MM.1S (cell line): Measurements from ENCODE around the gene VAC14.

Experiments used
- DNase-seq: peaks from one replicate; pipeline ENCODE4 v3.0.0-alpha.2; 2015
- H2AFZ ChIP-seq: fragments of 300-600 bp; sonication (generic); 2 replicates; pipeline ENCODE4 v1.6.0; 2016; ENCODE audit warnings: antibody characterized with exemption, low read length
- H3F3A ChIP-seq: fragments of 300-600 bp; sonication (generic); 2 replicates; pipeline ENCODE4 v1.6.1; 2016; ENCODE audit warnings: mild to moderate bottlenecking, antibody characterized with exemption, low read length, moderate library complexity, mixed read lengths; ENCODE audit not compliant: insufficient read depth
- H3K27ac ChIP-seq: fragments of 300-600 bp; sonication (generic); 2 replicates; pipeline ENCODE4 v1.5.1; 2016; ENCODE audit warnings: mild to moderate bottlenecking, low read length
- H3K27me3 ChIP-seq: fragments of 300-600 bp; sonication (generic); replicated peaks from 2 replicates; pipeline ENCODE4 v1.6.0; 2016; ENCODE audit warnings: low read length; ENCODE audit not compliant: insufficient read depth
- H3K36me3 ChIP-seq: fragments of 300-600 bp; sonication (generic); replicated peaks from 2 replicates; pipeline ENCODE4 v1.6.1; 2016; ENCODE audit warnings: mild to moderate bottlenecking, low read length, mixed read lengths; ENCODE audit not compliant: insufficient read depth
- H3K4me1 ChIP-seq: fragments of 300-600 bp; sonication (generic); 2 replicates; pipeline ENCODE4 v1.6.1; 2016; ENCODE audit warnings: low read length, mixed read lengths
- H3K4me2 ChIP-seq: fragments of 300-600 bp; sonication (generic); 2 replicates; pipeline ENCODE4 v1.6.0; 2016; ENCODE audit warnings: low read depth, low read length
- H3K4me3 ChIP-seq: fragments of 300-600 bp; sonication (generic); 2 replicates; pipeline ENCODE4 v1.5.1; 2016; ENCODE audit warnings: low read length, mixed read lengths
- H3K79me2 ChIP-seq: fragments of 300-600 bp; sonication (generic); 2 replicates; pipeline ENCODE4 v1.6.1; 2016; ENCODE audit warnings: mixed run types, low read length, mixed read lengths
- H3K9ac ChIP-seq: fragments of 300-600 bp; sonication (generic); 2 replicates; pipeline ENCODE4 v1.6.1; 2016; ENCODE audit warnings: low read length, mixed read lengths
- H3K9me2 ChIP-seq: fragments of 300-600 bp; sonication (generic); replicated peaks from 2 replicates; pipeline ENCODE4 v1.6.1; 2016; ENCODE audit warnings: mild to moderate bottlenecking, low read length, mixed read lengths; ENCODE audit not compliant: insufficient read depth
- H3K9me3 ChIP-seq: fragments of 300-600 bp; sonication (generic); replicated peaks from 2 replicates; pipeline ENCODE4 v1.6.1; 2016; ENCODE audit warnings: mild to moderate bottlenecking, low read length, mixed read lengths; ENCODE audit not compliant: insufficient read depth
- H4K20me1 ChIP-seq: fragments of 300-600 bp; sonication (generic); 2 replicates; pipeline ENCODE4 v1.6.1; 2016; ENCODE audit warnings: mild to moderate bottlenecking, low read length, moderate library complexity, mixed read lengths; ENCODE audit not compliant: insufficient read depth
- CTCF ChIP-seq: fragments of 300-600 bp; sonication (generic); IDR thresholded peaks from 2 replicates; pipeline ENCODE4 v1.5.1; 2016; ENCODE audit warnings: antibody characterized with exemption, low read length, mixed read lengths
- EZH2 ChIP-seq: fragments of 300-600 bp; sonication (generic); optimal IDR thresholded peaks from 2 replicates; pipeline ENCODE3; 2017; ENCODE audit warnings: low read depth, mild to moderate bottlenecking, antibody characterized with exemption, low read length, mixed read lengths
- EZH2phosphoT487 ChIP-seq: fragments of 300-600 bp; sonication (generic); IDR thresholded peaks from 2 replicates; pipeline ENCODE4 v1.6.1; 2018; ENCODE audit warnings: antibody characterized with exemption, low read length

Gene VAC14

GRCh38 chr16:70723740-70724145, 77.2 kb downstream of the VAC14 start:
- Histone ChIP-seq H3K9me2 (no peaks in the 10 kb centered on the region), H3K4me1 (no peaks in the 10 kb centered on the region), H3K27ac (no peak overlapping the region), H3K27me3 (no peaks in the 10 kb centered on the region), H3F3A (no peaks in the 10 kb centered on the region), H3K9ac (no peak overlapping the region), H3K36me3 (no peaks in the 10 kb centered on the region; the same call in 1 of the 2 replicates), H3K4me3 (no peak overlapping the region), H3K9me3 (no peaks in the 10 kb centered on the region), H2AFZ (no peak overlapping the region), H3K4me2 (no peak overlapping the region), H4K20me1 (no peaks in the 10 kb centered on the region), H3K79me2 (no peaks in the 10 kb centered on the region)
- DNase-seq: no peak
- no peak for TF ChIP-seq EZH2phosphoT487
- TF ChIP-seq CTCF: no peak
- no peak for TF ChIP-seq EZH2

GRCh38 chr16:70721202-70721963, 79.6 kb downstream of the VAC14 start:
- no peak overlapping the region for H3K4me2 ChIP-seq
- H3K4me1 ChIP-seq: no peaks in the 10 kb centered on the region
- no peaks in the 10 kb centered on the region for H3F3A ChIP-seq
- no peak for TF ChIP-seq CTCF
- TF ChIP-seq EZH2: no peak
- TF ChIP-seq EZH2phosphoT487: no peak
- no peak overlapping the region for H2AFZ ChIP-seq
- no peaks in the 10 kb centered on the region for H3K36me3 ChIP-seq
- no peak overlapping the region for H3K9ac ChIP-seq
- H3K9me2 ChIP-seq: no peaks in the 10 kb centered on the region
- H3K27ac ChIP-seq: no peak overlapping the region
- DNase-seq: no peak
- H3K27me3 ChIP-seq: no peaks in the 10 kb centered on the region
- H3K9me3 ChIP-seq: no peaks in the 10 kb centered on the region
- no peaks in the 10 kb centered on the region for H4K20me1 ChIP-seq
- H3K79me2 ChIP-seq: no peaks in the 10 kb centered on the region; the same call in 1 of the 2 replicates
- no peak overlapping the region for H3K4me3 ChIP-seq

DNA sequence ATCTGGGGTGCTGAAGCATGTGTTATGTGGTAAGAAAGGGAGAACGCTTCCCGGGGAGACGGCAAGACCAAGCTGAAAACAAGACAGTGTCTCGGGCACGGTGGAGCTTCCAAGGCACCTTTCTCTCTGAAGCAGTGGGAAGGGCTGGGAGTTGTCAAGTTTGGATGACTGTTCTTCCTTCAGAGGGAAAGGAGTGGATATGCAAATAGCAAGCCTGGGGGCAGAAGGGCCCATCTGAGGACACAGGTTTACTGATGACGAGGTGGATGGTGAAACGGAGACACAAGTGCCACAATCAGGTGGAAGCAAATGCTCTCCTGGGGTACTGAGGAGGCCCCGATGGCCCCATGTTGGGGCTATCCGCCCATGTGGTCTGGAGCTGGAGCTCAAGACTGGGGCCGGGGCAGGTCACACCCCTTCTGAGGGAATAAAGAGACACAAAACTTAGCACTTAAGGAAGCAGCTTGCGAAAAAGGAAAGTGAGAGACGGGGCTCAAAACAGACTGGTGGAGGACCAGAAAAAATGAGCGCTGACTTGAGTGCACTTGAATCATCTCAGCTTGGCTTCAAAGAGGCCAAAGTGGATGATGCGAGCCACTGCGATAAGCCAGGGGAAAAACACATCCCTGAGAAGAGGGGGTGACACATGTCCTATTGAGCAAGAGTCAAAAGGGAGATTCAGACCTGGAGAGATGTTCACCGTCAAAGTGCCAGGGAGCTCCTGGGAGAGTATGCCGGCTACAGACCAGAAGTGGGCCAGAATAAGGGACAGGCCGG, 80.3 kb downstream of the VAC14 start:
- Histone ChIP-seq H2AFZ (no peak overlapping the region), H3F3A (no peaks in the 10 kb centered on the region), H3K27ac (no peak overlapping the region), H4K20me1 (no peaks in the 10 kb centered on the region), H3K4me3 (no peak overlapping the region), H3K9me2 (no peaks in the 10 kb centered on the region), H3K9me3 (no peaks in the 10 kb centered on the region), H3K27me3 (no peaks in the 10 kb centered on the region), H3K9ac (no peak overlapping the region), H3K4me2 (no peak overlapping the region), H3K36me3 (no peaks in the 10 kb centered on the region), H3K79me2 (no peaks in the 10 kb centered on the region; the same call in 1 of the 2 replicates), H3K4me1 (no peaks in the 10 kb centered on the region)
- no peak for DNase-seq
- TF ChIP-seq EZH2phosphoT487 (no peak), CTCF (no peak), EZH2 (no peak)
